ENCODE measurements around the gene NOS3. TPM values are rescaled to one million over a fixed set of nuclear protein-coding genes. Genes with fewer than 3 reads are reported as not detected.
A peak's percentile ranks its signal among the peaks of the same experiment; 100 is the strongest.

The NOS3 gene
- total and polyA plus RNA-seq, 2 donors (not counting 3 experiments of a cell fraction or from before 2014, with no cell fraction given) = 82.8 to 95.1 TPM

DNA sequence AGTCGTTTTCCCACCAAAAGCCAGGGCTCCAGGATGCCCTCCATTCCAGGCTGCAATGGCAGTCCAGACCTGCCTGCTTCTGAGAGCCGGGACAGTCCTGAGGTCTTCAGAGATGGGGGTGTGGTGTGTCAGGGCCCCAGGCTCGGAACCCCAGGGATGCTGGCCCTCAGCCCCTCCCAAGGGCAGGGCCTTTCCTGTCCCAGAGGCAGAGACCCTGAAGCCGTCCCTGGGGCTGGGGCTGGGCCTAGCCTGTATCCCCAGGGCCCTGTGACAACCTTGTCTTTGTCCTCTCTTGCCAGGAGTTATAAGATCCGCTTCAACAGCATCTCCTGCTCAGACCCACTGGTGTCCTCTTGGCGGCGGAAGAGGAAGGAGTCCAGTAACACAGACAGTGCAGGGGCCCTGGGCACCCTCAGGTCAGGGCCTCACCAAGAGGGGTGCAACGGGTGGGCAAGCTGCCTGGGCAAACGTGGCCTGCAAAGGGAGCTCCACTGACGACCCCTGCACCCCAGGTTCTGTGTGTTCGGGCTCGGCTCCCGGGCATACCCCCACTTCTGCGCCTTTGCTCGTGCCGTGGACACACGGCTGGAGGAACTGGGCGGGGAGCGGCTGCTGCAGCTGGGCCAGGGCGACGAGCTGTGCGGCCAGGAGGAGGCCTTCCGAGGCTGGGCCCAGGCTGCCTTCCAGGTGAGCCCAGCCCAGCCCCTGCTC, 15.9 kb downstream of the NOS3 start:
- no peaks in the 10 kb centered on the region for H3K79me2 ChIP-seq (ENCODE audit: control insufficient read depth, insufficient read depth, low read length)
- DNase-seq (ENCODE audit: low read depth, low spot score) = no peak
- CTCF ChIA-PET = interaction anchor here (1.0 to 9.4 kb wide), 7 partner anchors 9 to 108 kb away, joined by 3 to 107 read pairs (median 40); partner anchors contain the start of gene ATG9B
- TF ChIP-seq EZH2 (IDR thresholded peaks at IDR 0.05; ENCODE audit: borderline replicate concordance, low read depth, low read length, severe bottlenecking) = no peak
- TF ChIP-seq JUN (IDR thresholded peaks at IDR 0.05; ENCODE audit: borderline replicate concordance, insufficient read depth, insufficient read length, low read depth) = no peak
- no peak for TF ChIP-seq FOS (IDR thresholded peaks at IDR 0.05; ENCODE audit: borderline replicate concordance, insufficient read depth, low read length)
- TF ChIP-seq POLR2AphosphoS5 (IDR thresholded peaks at IDR 0.05; ENCODE audit: insufficient read depth, low read depth, low read length) = no peak
- TF ChIP-seq POLR2A (IDR thresholded peaks at IDR 0.05; ENCODE audit: low read depth, low read length) = no peak
- no peak for TF ChIP-seq MYC (IDR thresholded peaks at IDR 0.05; ENCODE audit: low read depth, low read length)
- TF ChIP-seq, protein P1, sequence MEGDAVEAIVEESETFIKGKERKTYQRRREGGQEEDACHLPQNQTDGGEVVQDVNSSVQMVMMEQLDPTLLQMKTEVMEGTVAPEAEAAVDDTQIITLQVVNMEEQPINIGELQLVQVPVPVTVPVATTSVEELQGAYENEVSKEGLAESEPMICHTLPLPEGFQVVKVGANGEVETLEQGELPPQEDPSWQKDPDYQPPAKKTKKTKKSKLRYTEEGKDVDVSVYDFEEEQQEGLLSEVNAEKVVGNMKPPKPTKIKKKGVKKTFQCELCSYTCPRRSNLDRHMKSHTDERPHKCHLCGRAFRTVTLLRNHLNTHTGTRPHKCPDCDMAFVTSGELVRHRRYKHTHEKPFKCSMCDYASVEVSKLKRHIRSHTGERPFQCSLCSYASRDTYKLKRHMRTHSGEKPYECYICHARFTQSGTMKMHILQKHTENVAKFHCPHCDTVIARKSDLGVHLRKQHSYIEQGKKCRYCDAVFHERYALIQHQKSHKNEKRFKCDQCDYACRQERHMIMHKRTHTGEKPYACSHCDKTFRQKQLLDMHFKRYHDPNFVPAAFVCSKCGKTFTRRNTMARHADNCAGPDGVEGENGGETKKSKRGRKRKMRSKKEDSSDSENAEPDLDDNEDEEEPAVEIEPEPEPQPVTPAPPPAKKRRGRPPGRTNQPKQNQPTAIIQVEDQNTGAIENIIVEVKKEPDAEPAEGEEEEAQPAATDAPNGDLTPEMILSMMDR (IDR thresholded peaks at IDR 0.05; ENCODE audit: extremely low read depth in 1 of 2, insufficient read depth in 1 of 2, low read depth in 1 of 2, low read length in 2 of 2) = no peak
- TF ChIP-seq GATA2 (IDR thresholded peaks at IDR 0.05; ENCODE audit: insufficient read depth, insufficient read length, low read depth, low read length) = no peak
- TF ChIP-seq, protein P2, sequence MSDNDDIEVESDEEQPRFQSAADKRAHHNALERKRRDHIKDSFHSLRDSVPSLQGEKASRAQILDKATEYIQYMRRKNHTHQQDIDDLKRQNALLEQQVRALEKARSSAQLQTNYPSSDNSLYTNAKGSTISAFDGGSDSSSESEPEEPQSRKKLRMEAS (IDR thresholded peaks at IDR 0.05; ENCODE audit: insufficient read depth, insufficient read length) = no peak
- H3K36me3 ChIP-seq (ENCODE audit: control insufficient read depth in 2 of 2, extremely low read depth in 1 of 2, insufficient read depth in 2 of 2, low read length in 2 of 2) = peaks cover 0 to 23% of the 10 kb centered on the region in 2 experiments
- no peak overlapping the region for H3K9ac ChIP-seq (replicated peaks; ENCODE audit: extremely low read depth, insufficient read depth, low read length)
- dilution Hi-C loops (cut with MboI; ENCODE audit: extremely low pct_ligation_motif_present, low sequenced_read_pairs) (no loop called here), intact Hi-C loops (cut with micrococcal nuclease) (no loop called here)
- no peak overlapping the region for H3K4me3 ChIP-seq (replicated peaks in 1 of 3; ENCODE audit: insufficient read depth in 1 of 3, low read depth in 1 of 3, low read length in 3 of 3)
- H3K9me1 ChIP-seq (replicated peaks; ENCODE audit: control insufficient read depth, extremely low read depth, insufficient read depth, low read length) = no peaks in the 10 kb centered on the region
- no peak overlapping the region for H3K4me2 ChIP-seq (ENCODE audit: insufficient read depth, low read length)
- FAIRE-seq = no peak
- H3K27me3 ChIP-seq (ENCODE audit: control insufficient read depth in 2 of 2, insufficient read depth in 2 of 2, low read length in 2 of 2) = no peaks in the 10 kb centered on the region
- H3K27ac ChIP-seq (ENCODE audit: insufficient read depth, low read depth, low read length) = peak overlapping the region; percentile 23
- no TSS peak for BruUV-seq (replicated peaks)
- H3K4me1 ChIP-seq (ENCODE audit: control insufficient read depth, extremely low read depth, insufficient read depth, low read length) = peaks cover 52% of the 10 kb centered on the region
- H2AFZ ChIP-seq (ENCODE audit: low read depth, low read length) = no peak overlapping the region
- H3K9me3 ChIP-seq (replicated peaks; ENCODE audit: control insufficient read depth, insufficient read depth, low read length) = no peaks in the 10 kb centered on the region
- POLR2A ChIA-PET = no interaction called here
- H4K20me1 ChIP-seq (replicated peaks; ENCODE audit: control insufficient read depth, extremely low read depth, insufficient read depth, low read length) = no peaks in the 10 kb centered on the region
